Breast epithelium (tissue), 3 donors: ENCODE results near the gene SRP72.

Source experiments
- POLR2A ChIP-seq: fragments of 450-650 bp; IDR thresholded peaks from one replicate; pipeline ENCODE4 v1.6.1; 2016; ENCODE audit warnings: antibody characterized with exemption, mild to moderate bottlenecking, moderate library complexity
- TF ChIP-seq, protein P1 (sequence below), 3 donors: fragments of 450-650 bp; IDR thresholded peaks; one replicate each; pipeline ENCODE4 v1.5.1; 2016 to 2017; ENCODE audit warnings: antibody characterized with exemption in 3 of 3, mild to moderate bottlenecking in 3 of 3, moderate library complexity in 3 of 3

DNA sequence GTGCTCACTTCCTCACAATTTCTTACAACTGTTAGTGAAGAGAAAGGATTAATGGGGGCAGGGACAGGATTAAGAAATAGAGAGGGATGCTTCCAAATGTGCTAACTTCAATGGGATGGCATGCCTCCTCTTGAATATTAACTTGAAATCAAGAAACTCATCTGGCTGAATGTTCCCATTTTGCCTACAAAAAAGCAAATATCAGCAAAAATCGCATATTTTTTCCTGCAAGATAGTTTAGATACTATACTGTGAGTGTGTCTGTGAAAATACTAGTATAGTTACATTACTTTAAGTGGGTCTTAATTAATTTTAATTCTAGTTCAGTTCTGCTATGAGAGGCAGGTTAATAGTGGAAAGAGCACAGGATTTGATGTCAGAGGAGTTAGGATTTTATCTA lies 26.4 kb upstream of the SRP72 start:
- TF ChIP-seq POLR2A: no peak
- TF ChIP-seq, protein P1, sequence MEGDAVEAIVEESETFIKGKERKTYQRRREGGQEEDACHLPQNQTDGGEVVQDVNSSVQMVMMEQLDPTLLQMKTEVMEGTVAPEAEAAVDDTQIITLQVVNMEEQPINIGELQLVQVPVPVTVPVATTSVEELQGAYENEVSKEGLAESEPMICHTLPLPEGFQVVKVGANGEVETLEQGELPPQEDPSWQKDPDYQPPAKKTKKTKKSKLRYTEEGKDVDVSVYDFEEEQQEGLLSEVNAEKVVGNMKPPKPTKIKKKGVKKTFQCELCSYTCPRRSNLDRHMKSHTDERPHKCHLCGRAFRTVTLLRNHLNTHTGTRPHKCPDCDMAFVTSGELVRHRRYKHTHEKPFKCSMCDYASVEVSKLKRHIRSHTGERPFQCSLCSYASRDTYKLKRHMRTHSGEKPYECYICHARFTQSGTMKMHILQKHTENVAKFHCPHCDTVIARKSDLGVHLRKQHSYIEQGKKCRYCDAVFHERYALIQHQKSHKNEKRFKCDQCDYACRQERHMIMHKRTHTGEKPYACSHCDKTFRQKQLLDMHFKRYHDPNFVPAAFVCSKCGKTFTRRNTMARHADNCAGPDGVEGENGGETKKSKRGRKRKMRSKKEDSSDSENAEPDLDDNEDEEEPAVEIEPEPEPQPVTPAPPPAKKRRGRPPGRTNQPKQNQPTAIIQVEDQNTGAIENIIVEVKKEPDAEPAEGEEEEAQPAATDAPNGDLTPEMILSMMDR (IDR thresholded peaks at IDR 0.05): no peak
